Keratinocyte (primary cell): ENCODE results near the gene MRM3. TPM values are rescaled to one million over a fixed set of nuclear protein-coding genes. Genes with fewer than 3 reads are reported as not detected.

ENCODE experiments used
- DNase-seq: peaks from one replicate; pipeline ENCODE4 v3.0.0-alpha.2; 2011; ENCODE audit warnings: low read depth, missing footprints, low spot score
- FAIRE-seq: peaks from 2 replicates; lab custom pipeline; 2011; peaks lifted over from hg19 to GRCh38; lab: Jason Lieb, UNC
- H2AFZ ChIP-seq: 2 replicates; pipeline ENCODE4 v1.6.0; 2012; ENCODE audit warnings: low read length, control low read depth, inconsistent platforms; ENCODE audit not compliant: control insufficient read depth
- H3K27ac ChIP-seq: 2 replicates; pipeline ENCODE4 v1.5.1; 2011; ENCODE audit warnings: low read length; ENCODE audit not compliant: control insufficient read depth, insufficient read depth
- H3K27me3 ChIP-seq: 3 replicates; pipeline ENCODE4 v1.6.0; 2011; ENCODE audit warnings: low read length; ENCODE audit not compliant: control insufficient read depth, insufficient read depth; ENCODE audit errors: extremely low read depth
- H3K36me3 ChIP-seq, 2 experiments: 2 replicates in 1 of 2; 3 replicates in 1 of 2; pipeline ENCODE4 v1.5.1; 2011; ENCODE audit warnings: low read length in 2 of 2, mild to moderate bottlenecking in 1 of 2; ENCODE audit not compliant: control insufficient read depth in 2 of 2, insufficient read depth in 2 of 2; ENCODE audit errors: extremely low read depth in 1 of 2
- H3K4me1 ChIP-seq: 3 replicates; pipeline ENCODE4 v1.5.1; 2011; ENCODE audit warnings: low read length; ENCODE audit not compliant: control insufficient read depth, insufficient read depth; ENCODE audit errors: extremely low read depth
- H3K4me2 ChIP-seq: 3 replicates; pipeline ENCODE4 v1.6.0; 2011; ENCODE audit warnings: low read depth, low read length; ENCODE audit not compliant: control insufficient read depth, insufficient read depth; ENCODE audit errors: extremely low read depth
- H3K4me3 ChIP-seq, 3 experiments: fragments of 200-600 bp in 1 of 3; sonication (generic) in 1 of 3; 2 replicates in 2 of 3; 3 replicates in 1 of 3; pipeline ENCODE4 v1.5.1; 2011 to 2016; ENCODE audit warnings: low read length in 3 of 3, mild to moderate bottlenecking in 3 of 3, control low read depth in 2 of 3, inconsistent platforms in 1 of 3, low read depth in 1 of 3, mixed read lengths in 1 of 3, mixed run types in 1 of 3, moderate library complexity in 1 of 3; ENCODE audit not compliant: control insufficient read depth in 2 of 3, insufficient read depth in 2 of 3; ENCODE audit errors: extremely low read depth in 1 of 3
- H3K79me2 ChIP-seq: 2 replicates; pipeline ENCODE4 v1.6.0; 2012; ENCODE audit warnings: low read length; ENCODE audit not compliant: control insufficient read depth, insufficient read depth
- H3K9ac ChIP-seq: 3 replicates; pipeline ENCODE4 v1.6.0; 2011; ENCODE audit warnings: low read length; ENCODE audit not compliant: control insufficient read depth, insufficient read depth; ENCODE audit errors: extremely low read depth
- H3K9me1 ChIP-seq: 3 replicates; pipeline ENCODE4 v1.6.0; 2011; ENCODE audit warnings: low read length; ENCODE audit not compliant: control insufficient read depth, insufficient read depth; ENCODE audit errors: extremely low read depth
- H3K9me3 ChIP-seq: 2 replicates; pipeline ENCODE4 v1.5.1; 2012; ENCODE audit warnings: low read depth, low read length; ENCODE audit not compliant: control insufficient read depth
- H4K20me1 ChIP-seq: 3 replicates; pipeline ENCODE4 v1.6.0; 2011; ENCODE audit warnings: low read length; ENCODE audit not compliant: control insufficient read depth, insufficient read depth; ENCODE audit errors: extremely low read depth
- CTCF ChIP-seq, 3 experiments: IDR thresholded peaks in 1 of 3; conservative IDR thresholded peaks in 1 of 3; optimal IDR thresholded peaks in 1 of 3; 2 replicates in 2 of 3; 3 replicates in 1 of 3; pipeline versions ENCODE3 to v1.5.1; 2011; ENCODE audit warnings: low read length in 3 of 3, mild to moderate bottlenecking in 3 of 3, moderate library complexity in 2 of 3, control low read depth in 1 of 3, inconsistent platforms in 1 of 3; ENCODE audit not compliant: insufficient read depth in 2 of 3; ENCODE audit errors: extremely low read depth in 1 of 3
- EZH2 ChIP-seq: IDR thresholded peaks from one replicate; pipeline ENCODE4 v1.6.1; 2012; ENCODE audit warnings: inconsistent platforms, mild to moderate bottlenecking, low read length, moderate library complexity
- dilution Hi-C: fragments of 300-500 bp; cut with MboI; formaldehyde crosslinking; loops from one replicate; pipeline ENCODE4 v1.7.0; 2020; ENCODE audit warnings: low sequenced_read_pairs; ENCODE audit not compliant: extremely low pct_ligation_motif_present
- polyA plus RNA-seq, 5 experiments: library from polyadenylated mRNA; depleted of rRNA in 3 of 5; stranded (reverse) in 3 of 5; stranded (forward) in 1 of 5; unstranded in 1 of 5; fragments of >200 nt; gene quantifications; 1 replicate in 1 of 5; 2 replicates in 3 of 5; 3 replicates in 1 of 5; pipeline versions ENCODE4 v1.2.1 to v1.2.3, GENCODE V29; 2011 to 2012; ENCODE audit warnings: missing spikeins in 2 of 5, low read depth in 1 of 5, low replicate concordance in 1 of 5

The MRM3 gene
- polyA plus RNA-seq, 1 donor (not counting 4 experiments of a cell fraction or from before 2014, with no cell fraction given), result 15.5 TPM

- Histone ChIP-seq H3K79me2 (peaks cover 30% of the 10 kb centered on the region), H3K9me3 (no peaks in the 10 kb centered on the region), H2AFZ (no peak overlapping the region), H3K9ac (peak overlapping the region; percentile 74), H3K36me3 (peaks cover 0 to 5% of the 10 kb centered on the region in 2 experiments), H3K4me3 (peak overlapping the region; percentile 59 to 68 (median 59)), H4K20me1 (no peaks in the 10 kb centered on the region), H3K4me2 (peak overlapping the region; percentile 94), H3K9me1 (no peaks in the 10 kb centered on the region), H3K27me3 (no peaks in the 10 kb centered on the region), H3K27ac (peak overlapping the region; percentile 69), H3K4me1 (peaks cover 61% of the 10 kb centered on the region)
- TF ChIP-seq CTCF (optimal IDR thresholded peaks at IDR 0.05 in 1 of 3, IDR thresholded peaks at IDR 0.05 in 1 of 3, conservative IDR thresholded peaks at IDR 0.05 in 1 of 3; ENCODE audit: extremely low read depth in 1 of 3, insufficient read depth in 2 of 3, low read length in 3 of 3) (no peak), EZH2 (no peak)
- DNase-seq (no peak), FAIRE-seq (no peak)
- dilution Hi-C loops, result no loop called here
These were observed 49.0 kb upstream of the MRM3 start for GRCh38 chr17:732902-733720.

- peak overlapping the region; percentile 59 to 68 (median 59) for H3K4me3 ChIP-seq
- DNase-seq (no peak), FAIRE-seq (peak; percentile 49)
- no peaks in the 10 kb centered on the region for H3K27me3 ChIP-seq
- H2AFZ ChIP-seq, result no peak overlapping the region
- H3K9me1 ChIP-seq, result peaks cover 2% of the 10 kb centered on the region
- no peaks in the 10 kb centered on the region for H4K20me1 ChIP-seq
- H3K4me2 ChIP-seq, result peak overlapping the region; percentile 94
- peak overlapping the region; percentile 69 for H3K27ac ChIP-seq
- H3K9me3 ChIP-seq, result no peaks in the 10 kb centered on the region
- dilution Hi-C loops, result no loop called here
- H3K79me2 ChIP-seq, result peaks cover 34% of the 10 kb centered on the region
- peak overlapping the region; percentile 74 for H3K9ac ChIP-seq
- TF ChIP-seq CTCF (optimal IDR thresholded peaks at IDR 0.05 in 1 of 3, IDR thresholded peaks at IDR 0.05 in 1 of 3, conservative IDR thresholded peaks at IDR 0.05 in 1 of 3; ENCODE audit: extremely low read depth in 1 of 3, insufficient read depth in 2 of 3, low read length in 3 of 3) (no peak), EZH2 (no peak)
- H3K36me3 ChIP-seq, result peaks cover 3 to 9% of the 10 kb centered on the region in 2 experiments
- peaks cover 58% of the 10 kb centered on the region for H3K4me1 ChIP-seq
These were observed 48.4 kb upstream of the MRM3 start for GRCh38 chr17:733743-734142.
